ENCODE measurements around the gene OGFOD2. TPM values are rescaled to one million over a fixed set of nuclear protein-coding genes. Genes with fewer than 3 reads are reported as not detected.
A peak's percentile ranks its signal among the peaks of the same experiment; 100 is the strongest.

The OGFOD2 gene
- total RNA-seq, 4 donors from 2014 or later, result 13.3 to 133 (median 16.8) TPM

DNA sequence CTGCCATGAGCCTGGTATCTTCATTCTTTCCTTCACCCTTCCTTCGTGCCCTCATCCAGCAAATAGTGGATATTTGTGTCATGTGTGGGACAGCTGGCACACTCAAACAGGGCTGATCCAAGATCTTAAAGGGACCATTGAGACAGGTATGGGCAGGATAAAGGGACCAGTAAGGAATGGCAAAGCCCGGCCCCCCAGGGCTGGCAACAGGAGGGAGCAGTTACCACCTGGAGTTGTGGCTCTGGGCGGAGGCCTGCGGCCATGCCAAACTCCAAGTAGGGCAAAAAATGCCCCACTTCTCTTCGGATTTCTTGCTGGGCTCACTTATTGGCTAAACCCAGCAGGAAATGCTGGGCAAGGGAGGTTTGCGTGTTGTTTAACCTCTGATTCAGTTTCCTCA, 2.1 kb downstream of the OGFOD2 start:
- intact Hi-C loops (cut with DNase I; ENCODE audit: low total_unique reads), result no loop called here
- peaks cover under 1 to 34% of the 10 kb centered on the region in 2 donors for H3K4me1 ChIP-seq
- TF ChIP-seq, protein P1, sequence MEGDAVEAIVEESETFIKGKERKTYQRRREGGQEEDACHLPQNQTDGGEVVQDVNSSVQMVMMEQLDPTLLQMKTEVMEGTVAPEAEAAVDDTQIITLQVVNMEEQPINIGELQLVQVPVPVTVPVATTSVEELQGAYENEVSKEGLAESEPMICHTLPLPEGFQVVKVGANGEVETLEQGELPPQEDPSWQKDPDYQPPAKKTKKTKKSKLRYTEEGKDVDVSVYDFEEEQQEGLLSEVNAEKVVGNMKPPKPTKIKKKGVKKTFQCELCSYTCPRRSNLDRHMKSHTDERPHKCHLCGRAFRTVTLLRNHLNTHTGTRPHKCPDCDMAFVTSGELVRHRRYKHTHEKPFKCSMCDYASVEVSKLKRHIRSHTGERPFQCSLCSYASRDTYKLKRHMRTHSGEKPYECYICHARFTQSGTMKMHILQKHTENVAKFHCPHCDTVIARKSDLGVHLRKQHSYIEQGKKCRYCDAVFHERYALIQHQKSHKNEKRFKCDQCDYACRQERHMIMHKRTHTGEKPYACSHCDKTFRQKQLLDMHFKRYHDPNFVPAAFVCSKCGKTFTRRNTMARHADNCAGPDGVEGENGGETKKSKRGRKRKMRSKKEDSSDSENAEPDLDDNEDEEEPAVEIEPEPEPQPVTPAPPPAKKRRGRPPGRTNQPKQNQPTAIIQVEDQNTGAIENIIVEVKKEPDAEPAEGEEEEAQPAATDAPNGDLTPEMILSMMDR (IDR thresholded peaks at IDR 0.05), result no peak
- no peak for TF ChIP-seq POLR2A (IDR thresholded peaks at IDR 0.05)
- no peaks in the 10 kb centered on the region for H3K9me3 ChIP-seq
- no peak for DNase-seq
- H3K4me3 ChIP-seq, result no peak overlapping the region
- no peak overlapping the region for H3K27ac ChIP-seq
- H3K27me3 ChIP-seq, result no peaks in the 10 kb centered on the region
- H3K36me3 ChIP-seq, result no peaks in the 10 kb centered on the region

DNA sequence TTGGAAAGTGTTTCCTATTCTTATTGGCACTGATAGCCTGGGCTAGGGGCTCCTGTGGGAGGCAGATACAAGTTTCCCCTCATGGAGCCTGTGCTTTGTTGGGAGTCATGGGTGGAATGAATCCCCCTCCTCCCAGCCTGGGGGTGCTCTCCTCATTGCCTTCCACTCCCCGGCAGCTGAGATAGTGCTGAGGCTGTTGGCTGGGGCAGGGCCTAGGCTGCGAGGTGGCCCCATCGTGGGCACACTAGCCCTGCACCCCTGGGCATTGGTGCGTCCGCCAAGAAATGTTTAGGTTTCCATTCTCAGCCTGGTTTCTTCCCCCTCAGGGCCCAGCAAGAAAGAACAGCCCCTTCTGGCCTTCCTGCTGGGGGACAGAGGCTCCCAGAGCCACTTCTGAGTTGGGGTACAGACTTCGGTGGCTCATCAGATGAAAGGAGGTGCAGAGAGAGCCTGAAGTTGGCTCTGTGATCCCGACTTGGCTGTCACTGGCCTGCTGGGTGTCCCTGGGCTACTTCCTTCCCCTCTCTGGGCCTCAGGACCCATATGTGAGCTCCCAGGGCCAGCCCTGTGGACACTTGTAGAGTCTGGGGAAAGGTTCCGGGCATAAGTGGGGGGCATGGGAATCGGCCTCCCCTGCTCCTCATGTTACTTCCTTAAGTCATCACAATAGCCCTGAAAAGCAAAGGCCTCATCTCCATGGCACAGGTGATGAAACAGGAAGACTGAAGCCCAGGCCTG, 2.8 kb downstream of the OGFOD2 start:
- intact Hi-C loops (cut with DNase I; ENCODE audit: low total_unique reads), result no loop called here
- Histone ChIP-seq H3K36me3 (no peaks in the 10 kb centered on the region), H3K9me3 (no peaks in the 10 kb centered on the region), H3K27me3 (no peaks in the 10 kb centered on the region), H3K4me3 (no peak overlapping the region), H3K27ac (no peak overlapping the region), H3K4me1 (peaks cover 5 to 38% of the 10 kb centered on the region in 2 donors)
- TF ChIP-seq, protein P1 (IDR thresholded peaks at IDR 0.05), result no peak
- TF ChIP-seq POLR2A (IDR thresholded peaks at IDR 0.05), result no peak
- no peak for DNase-seq

DNA sequence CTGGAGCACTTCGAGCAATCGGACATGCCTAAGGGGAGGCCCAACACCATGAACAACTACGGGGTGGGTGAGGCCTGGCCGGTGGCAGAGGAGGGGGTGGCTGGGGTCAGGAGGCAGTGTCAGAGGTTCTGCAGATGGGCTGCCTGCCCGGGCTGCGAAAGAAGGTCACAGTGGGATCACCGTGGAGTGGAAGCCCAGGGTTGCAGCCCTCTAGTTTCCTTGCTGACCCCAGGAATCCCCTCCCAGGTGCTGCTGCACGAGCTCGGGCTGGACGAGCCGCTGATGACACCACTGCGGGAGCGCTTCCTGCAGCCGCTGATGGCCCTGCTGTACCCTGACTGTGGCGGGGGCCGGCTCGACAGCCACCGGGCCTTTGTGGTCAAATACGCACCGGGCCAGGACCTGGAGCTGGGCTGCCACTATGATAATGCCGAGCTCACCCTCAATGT, 3.5 kb downstream of the OGFOD2 start:
- Histone ChIP-seq H3K36me3 (no peaks in the 10 kb centered on the region), H3K27me3 (no peaks in the 10 kb centered on the region), H3K9me3 (no peaks in the 10 kb centered on the region), H3K4me1 (peaks cover 5 to 38% of the 10 kb centered on the region in 2 donors), H3K4me3 (no peak overlapping the region), H3K27ac (no peak overlapping the region)
- no peak for TF ChIP-seq POLR2A (IDR thresholded peaks at IDR 0.05)
- TF ChIP-seq, protein P1 (IDR thresholded peaks at IDR 0.05), result no peak
- peak in 1 of 2 donors; percentile 14 for DNase-seq
- intact Hi-C loops (cut with DNase I; ENCODE audit: low total_unique reads), result no loop called here

DNA sequence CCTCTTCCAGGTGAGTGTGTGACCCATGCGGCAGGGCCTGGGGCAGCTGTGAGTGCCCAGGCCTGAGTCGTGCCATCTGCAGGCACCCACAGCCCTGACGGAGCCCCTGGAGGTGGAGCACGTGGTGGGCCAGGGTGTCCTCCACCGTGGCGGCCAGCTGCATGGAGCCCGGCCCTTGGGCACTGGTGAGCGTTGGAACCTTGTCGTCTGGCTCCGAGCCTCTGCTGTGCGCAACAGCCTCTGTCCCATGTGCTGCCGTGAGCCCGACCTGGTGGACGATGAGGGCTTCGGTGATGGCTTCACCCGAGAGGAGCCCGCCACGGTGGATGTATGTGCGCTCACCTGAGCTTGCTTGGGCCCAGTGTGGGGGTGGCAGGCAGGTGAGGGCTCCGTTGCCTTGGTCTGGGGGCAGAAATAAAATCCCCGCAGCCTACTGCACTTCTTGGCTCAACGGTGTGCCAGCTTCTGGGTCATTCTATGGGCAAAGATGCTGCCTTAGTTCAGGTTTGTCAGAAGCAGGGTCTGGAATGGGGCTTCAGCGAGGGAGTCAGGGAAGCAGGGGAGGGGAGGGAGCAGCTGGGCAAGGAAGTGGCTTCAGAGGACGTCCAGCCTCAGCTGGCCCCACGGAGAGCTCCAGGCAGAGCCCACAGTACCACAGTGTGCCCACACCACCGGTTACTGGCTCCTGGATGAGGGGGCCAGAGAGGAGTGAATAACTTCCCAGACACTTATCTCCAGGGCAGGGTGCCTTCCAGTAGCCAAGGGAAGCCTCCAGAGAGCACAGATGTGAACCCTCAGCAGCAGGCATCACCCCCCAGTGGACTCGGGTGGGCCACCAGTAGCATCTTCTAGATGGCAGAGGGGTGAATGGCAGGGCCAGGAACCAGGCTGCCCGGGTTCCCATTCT, 4.2 kb downstream of the OGFOD2 start:
- H3K36me3 ChIP-seq, result no peaks in the 10 kb centered on the region
- no peak for TF ChIP-seq POLR2A (IDR thresholded peaks at IDR 0.05)
- TF ChIP-seq, protein P1 (IDR thresholded peaks at IDR 0.05), result no peak
- peaks cover 5 to 39% of the 10 kb centered on the region in 2 donors for H3K4me1 ChIP-seq
- peak in 1 of 2 donors; percentile 15 for DNase-seq
- peak overlapping the region in 1 of 2 donors; percentile 99 for H3K4me3 ChIP-seq
- intact Hi-C loops (cut with DNase I; ENCODE audit: low total_unique reads), result no loop called here
- peak overlapping the region; percentile 77 to 96 for H3K27ac ChIP-seq
- H3K27me3 ChIP-seq, result no peaks in the 10 kb centered on the region
- no peaks in the 10 kb centered on the region for H3K9me3 ChIP-seq

DNA sequence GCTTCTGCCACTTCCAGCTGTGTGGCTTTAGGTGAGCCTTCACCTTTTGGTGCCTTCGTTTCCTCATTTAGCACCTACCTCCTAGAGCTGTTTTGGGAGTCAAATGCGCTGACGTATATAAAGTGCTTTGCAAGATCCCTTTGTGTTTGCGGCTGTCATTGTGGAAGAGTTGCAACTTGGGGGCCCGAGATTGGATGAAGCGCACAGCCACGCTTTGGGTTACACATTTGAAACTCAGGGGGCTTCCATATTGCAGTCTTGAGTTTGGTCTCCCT, 4.8 kb downstream of the OGFOD2 start:
- Histone ChIP-seq H3K36me3 (no peaks in the 10 kb centered on the region), H3K4me1 (peaks cover 5 to 45% of the 10 kb centered on the region in 2 donors), H3K4me3 (peak overlapping the region; percentile 80 to 99), H3K27me3 (no peaks in the 10 kb centered on the region), H3K9me3 (no peaks in the 10 kb centered on the region), H3K27ac (peak overlapping the region; percentile 77 to 96)
- intact Hi-C loops (cut with DNase I; ENCODE audit: low total_unique reads), result no loop called here
- DNase-seq, result no peak
- no peak for TF ChIP-seq POLR2A (IDR thresholded peaks at IDR 0.05)
- TF ChIP-seq, protein P1 (IDR thresholded peaks at IDR 0.05), result no peak
